Stomach (tissue), 9 donors: ENCODE results near the gene EZH2. TPM values are rescaled to one million over a fixed set of nuclear protein-coding genes. Genes with fewer than 3 reads are reported as not detected.

Experiments used
- DNase-seq, 2 donors: peaks; one replicate each; pipeline versions ENCODE4 v3.0.0 to v3.0.0-alpha.2; 2013 to 2019
- H3K27ac ChIP-seq, 5 donors: fragments of 200-600 bp in 4 of 5; sonication (generic) in 4 of 5; one replicate each; pipeline ENCODE4 v1.5.1; 2013 to 2019; ENCODE audit warnings: mild to moderate bottlenecking in 1 of 5, moderate library complexity in 1 of 5
- H3K27me3 ChIP-seq, 3 donors: fragments of 200-600 bp; sonication (generic); one replicate each; pipeline ENCODE4 v1.5.1; 2017 to 2019; ENCODE audit warnings: mixed run types in 1 of 3
- H3K36me3 ChIP-seq, 4 donors: fragments of 200-600 bp; sonication (generic); 1 replicate in 3 of 4; 2 replicates in 1 of 4; pipeline ENCODE4 v1.5.1; 2016 to 2019
- H3K4me1 ChIP-seq, 4 donors: fragments of 200-600 bp; sonication (generic); one replicate each; pipeline ENCODE4 v1.5.1; 2016 to 2019
- H3K4me3 ChIP-seq, 4 donors: fragments of 200-600 bp; sonication (generic) in 3 of 4; one replicate each; pipeline ENCODE4 v1.5.1; 2016 to 2019; ENCODE audit warnings: mild to moderate bottlenecking in 1 of 4
- H3K9me3 ChIP-seq, 4 donors: fragments of 200-600 bp; sonication (generic); one replicate each; pipeline ENCODE4 v1.5.1; 2016 to 2019
- CTCF ChIP-seq, 7 experiments: fragments of 450-650 bp in 4 of 7; fragments of 200-600 bp in 3 of 7; sonication (generic) in 3 of 7; IDR thresholded peaks; one replicate each; pipeline ENCODE4 v1.5.1; 2016 to 2019; ENCODE audit warnings: antibody characterized with exemption in 7 of 7, control low read depth in 2 of 7, mild to moderate bottlenecking in 1 of 7
- EP300 ChIP-seq: sonication (generic); formaldehyde crosslinking; IDR thresholded peaks from one replicate; pipeline ENCODE4 v1.6.1; 2017; ENCODE audit warnings: antibody characterized with exemption
- POLR2A ChIP-seq, 4 donors: fragments of 450-650 bp; IDR thresholded peaks; one replicate each; pipeline ENCODE4 v1.6.1; 2016; ENCODE audit warnings: antibody characterized with exemption in 4 of 4, control low read depth in 2 of 4, mild to moderate bottlenecking in 1 of 4, moderate library complexity in 1 of 4
- POLR2AphosphoS5 ChIP-seq, 3 donors: sonication (generic); formaldehyde crosslinking; IDR thresholded peaks; one replicate each; pipeline ENCODE4 v1.6.1; 2016; ENCODE audit warnings: antibody characterized with exemption in 3 of 3
- WGBS, 5 donors: extraction: QIAGEN DNeasy Blood & Tissue Kit in 3 of 5; methylation state at CpG; one replicate each; pipeline versions ENCODE4 v1.1.5 to v1.1.7; 2013 to 2018; 5-methylcytosine and 5-hydroxymethylcytosine counted together
- intact Hi-C: fragments of 100-400 bp; cut with DNase I; formaldehyde crosslinking; loops from one replicate; pipeline ENCODE4 v1.15.1; 2023; ENCODE audit warnings: low total_unique reads
- polyA plus RNA-seq, 3 donors: library from polyadenylated mRNA; stranded (reverse); fragments of 200-250 nt; gene quantifications; one replicate each; pipeline ENCODE4 v1.2.3, GENCODE V29; 2013
- total RNA-seq, 5 donors: library from RNA; depleted of rRNA; stranded (reverse); fragments of >200 nt; gene quantifications; one replicate each; pipeline versions ENCODE4 v1.1.0 to v1.2.3, GENCODE V29; 2014 to 2016
- donor health status: healthy with polysubstance abuse.
- donor health status: Bipolar disorder and iron deficiency.
- donor health status: healthy.

EZH2 gene
- total and polyA plus RNA-seq, 8 donors, result under 0.01 to 12.9 (median 4.6) TPM

GRCh38 chr7:148914208-148914777, 30.2 kb upstream of the EZH2 start:
- WGBS, 5 donors, result 34 to 58% (median 39%) methylated on average over 8 to 10 of the region's 10 CpGs

DNA sequence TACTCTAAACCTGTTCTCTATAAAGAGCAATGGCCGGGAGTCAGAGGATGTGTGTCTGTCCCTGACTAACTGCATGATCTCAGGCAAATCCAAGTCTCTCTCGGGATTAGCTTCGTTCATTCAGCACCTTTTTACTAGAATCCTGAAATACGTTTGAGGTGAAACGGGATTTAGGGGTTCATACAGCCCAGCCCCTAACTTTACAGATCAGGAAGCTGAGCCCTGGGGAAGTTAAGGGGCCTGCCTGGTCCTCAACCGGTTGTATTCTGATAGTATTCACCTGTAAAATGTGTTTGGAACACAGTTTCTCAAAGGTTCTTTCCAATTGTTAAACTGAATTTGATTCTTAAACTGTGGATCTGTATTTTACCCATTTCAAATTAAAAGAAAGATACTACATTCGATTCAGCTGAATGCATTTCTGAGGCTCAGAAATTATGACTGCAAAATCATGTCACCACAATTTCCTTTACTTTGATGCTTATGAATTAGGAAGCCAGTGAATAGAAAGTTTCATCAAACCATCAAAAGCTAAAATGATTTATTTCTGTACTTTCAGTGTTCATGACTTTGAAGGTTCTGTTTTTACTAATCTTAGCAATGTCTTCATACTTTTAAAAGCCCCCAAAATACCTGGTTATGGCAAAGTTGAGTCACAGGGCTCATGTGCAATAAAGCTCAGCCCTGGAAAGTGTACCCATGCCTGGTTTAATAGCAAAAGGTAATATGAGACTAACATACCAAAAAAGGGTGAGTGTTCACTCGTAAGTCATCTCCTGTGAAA, 28.9 kb upstream of the EZH2 start:
- TF ChIP-seq POLR2A (IDR thresholded peaks at IDR 0.05) (no peak), CTCF (IDR thresholded peaks at IDR 0.05) (no peak), POLR2AphosphoS5 (IDR thresholded peaks at IDR 0.05) (no peak), EP300 (no peak)
- intact Hi-C loops, result no loop called here
- Histone ChIP-seq H3K9me3 (no peaks in the 10 kb centered on the region), H3K27ac (no peak overlapping the region), H3K27me3 (peaks cover 0 to 31% (median 9%) of the 10 kb centered on the region in 3 donors), H3K36me3 (no peaks in the 10 kb centered on the region), H3K4me1 (peaks cover 0 to 10% (median 0%) of the 10 kb centered on the region in 4 donors), H3K4me3 (no peak overlapping the region)
- 73 to 85% (median 79%) methylated on average over 8 of the region's 8 CpGs for WGBS, 5 donors
- DNase-seq, result no peak

More at GRCh38 chr7:148914208-148914777, 30.2 kb upstream of the EZH2 start:
- H3K36me3 ChIP-seq, result no peaks in the 10 kb centered on the region
- no peaks in the 10 kb centered on the region for H3K9me3 ChIP-seq
- H3K27me3 ChIP-seq, result peaks cover 0 to 18% (median 0%) of the 10 kb centered on the region in 3 donors
- TF ChIP-seq EP300, result no peak
- no peak for TF ChIP-seq POLR2A (IDR thresholded peaks at IDR 0.05)
- no peak for TF ChIP-seq POLR2AphosphoS5 (IDR thresholded peaks at IDR 0.05)
- no peak for TF ChIP-seq CTCF (IDR thresholded peaks at IDR 0.05)
- H3K4me1 ChIP-seq, result peaks cover 0 to 10% (median 0%) of the 10 kb centered on the region in 4 donors
- H3K4me3 ChIP-seq, result no peak overlapping the region
- H3K27ac ChIP-seq, result no peak overlapping the region
- intact Hi-C loops, result no loop called here
- DNase-seq, result peak in 1 of 2 donors; percentile 27

GRCh38 chr7:148912151-148912550, 28.1 kb upstream of the EZH2 start:
- 82 to 91% (median 86%) methylated on average over 4 of the region's 4 CpGs for WGBS, 5 donors
- intact Hi-C loops, result no loop called here

More at GRCh38 chr7:148912151-148912550, 28.1 kb upstream of the EZH2 start:
- Histone ChIP-seq H3K27ac (no peak overlapping the region), H3K4me3 (no peak overlapping the region), H3K36me3 (no peaks in the 10 kb centered on the region), H3K27me3 (peaks cover 0 to 33% (median 9%) of the 10 kb centered on the region in 3 donors), H3K4me1 (peaks cover 0 to 10% (median 0%) of the 10 kb centered on the region in 4 donors), H3K9me3 (no peaks in the 10 kb centered on the region)
- TF ChIP-seq POLR2A (IDR thresholded peaks at IDR 0.05), result no peak
- TF ChIP-seq CTCF (IDR thresholded peaks at IDR 0.05), result no peak
- TF ChIP-seq EP300, result no peak
- no peak for TF ChIP-seq POLR2AphosphoS5 (IDR thresholded peaks at IDR 0.05)
- no peak for DNase-seq
